ENCODE results near the gene NUP107. TPM values are rescaled to one million over a fixed set of nuclear protein-coding genes. Genes with fewer than 3 reads are reported as not detected.
A peak's percentile ranks its signal among the peaks of the same experiment; 100 is the strongest.

The NUP107 gene
- total and polyA plus RNA-seq, 12 donors, result 13.1 to 51.6 (median 28.8) TPM

GRCh38 chr12:68760806-68761441, 74.1 kb downstream of the NUP107 start:
- H3K9me3 ChIP-seq (replicated peaks in 1 of 3), result no peaks in the 10 kb centered on the region
- WGBS, 4 donors, result 94 to 98% (median 97%) methylated on average over 7 of the region's 7 CpGs

GRCh38 chr12:68761442-68761812, 74.6 kb downstream of the NUP107 start:
- TF ChIP-seq POLR2A (IDR thresholded peaks at IDR 0.05) (no peak), CTCF (IDR thresholded peaks at IDR 0.05) (no peak)
- Histone ChIP-seq H3K27me3 (no peaks in the 10 kb centered on the region), H3K4me3 (no peak overlapping the region), H3K4me1 (replicated peaks in 1 of 2) (no peaks in the 10 kb centered on the region), H3K27ac (no peak overlapping the region), H3K36me3 (replicated peaks in 1 of 2) (peaks cover 0 to 8% of the 10 kb centered on the region in 2 donors), H3K9me3 (replicated peaks in 1 of 3) (no peaks in the 10 kb centered on the region)
- intact Hi-C loops (cut with DNase I), result no loop called here
- no peak for DNase-seq
- 91 to 99% (median 96%) methylated on average over 3 of the region's 3 CpGs for WGBS, 4 donors

More at GRCh38 chr12:68760806-68761441, 74.1 kb downstream of the NUP107 start:
- intact Hi-C loops (cut with DNase I), result no loop called here
- Histone ChIP-seq H3K36me3 (replicated peaks in 1 of 2) (peaks cover 0 to 11% of the 10 kb centered on the region in 2 donors), H3K4me1 (replicated peaks in 1 of 2) (no peaks in the 10 kb centered on the region), H3K27me3 (no peaks in the 10 kb centered on the region), H3K27ac (no peak overlapping the region), H3K4me3 (no peak overlapping the region)
- TF ChIP-seq CTCF (IDR thresholded peaks at IDR 0.05) (no peak), POLR2A (IDR thresholded peaks at IDR 0.05) (no peak)
- no peak for DNase-seq

GRCh38 chr12:68761901-68762630, 75.3 kb downstream of the NUP107 start:
- no peak for TF ChIP-seq CTCF (IDR thresholded peaks at IDR 0.05)
- Histone ChIP-seq H3K36me3 (replicated peaks in 1 of 2) (peaks cover 0 to 11% of the 10 kb centered on the region in 2 donors), H3K4me3 (no peak overlapping the region), H3K27me3 (no peaks in the 10 kb centered on the region), H3K4me1 (replicated peaks in 1 of 2) (no peaks in the 10 kb centered on the region), H3K9me3 (replicated peaks in 1 of 3) (no peaks in the 10 kb centered on the region), H3K27ac (peak overlapping the region in 1 of 5 donors; percentile 21)
- 65 to 80% (median 75%) methylated on average over 8 of the region's 8 CpGs for WGBS, 4 donors
- intact Hi-C loops (cut with DNase I), result no loop called here
- peak in 6 of 7 donors; percentile 58 to 69 (median 64) for DNase-seq

- TF ChIP-seq CTCF (IDR thresholded peaks at IDR 0.05) (no peak), POLR2A (IDR thresholded peaks at IDR 0.05) (no peak)
- 85 to 95% (median 90%) methylated on average over 3 of the region's 3 CpGs for WGBS, 4 donors
- Histone ChIP-seq H3K36me3 (replicated peaks in 1 of 2) (peaks cover 0 to 11% of the 10 kb centered on the region in 2 donors), H3K27ac (peak overlapping the region in 1 of 5 donors; percentile 21), H3K4me1 (replicated peaks in 1 of 2) (no peaks in the 10 kb centered on the region), H3K4me3 (no peak overlapping the region), H3K9me3 (replicated peaks in 1 of 3) (no peaks in the 10 kb centered on the region), H3K27me3 (no peaks in the 10 kb centered on the region)
- intact Hi-C loops (cut with DNase I), result no loop called here
- no peak for DNase-seq
Measured at GRCh38 chr12:68762691-68763090, 75.9 kb downstream of the NUP107 start.

All from adrenal gland (tissue), 12 donors.